ENCODE results near the gene THAP3. TPM values are rescaled to one million over a fixed set of nuclear protein-coding genes. Genes with fewer than 3 reads are reported as not detected.

THAP3 gene
- total and polyA plus RNA-seq, 2 of the 8 experiments (the other 6 are each of a cell fraction or from before 2014, with no cell fraction given) = 8.2 to 15.3 TPM

GRCh38 chr1:6585081-6585722 is 39.5 kb upstream of the THAP3 start:
- no peak overlapping the region for H4K5ac ChIP-seq (ENCODE audit: insufficient read length, low read depth, low read length)
- no peak overlapping the region for H4K8ac ChIP-seq (ENCODE audit: extremely low read depth, insufficient read depth, low read length)
- no peak overlapping the region for H3K9ac ChIP-seq (replicated peaks in 1 of 4; ENCODE audit: extremely low read depth in 1 of 4, low read depth in 3 of 4, low read length in 3 of 4)
- H2BK20ac ChIP-seq (ENCODE audit: low read length) = no peak overlapping the region
- no peaks in the 10 kb centered on the region; the same call in 1 of the 2 replicates for H3K23me2 ChIP-seq (ENCODE audit: low read depth, low read length)
- ChIA-PET CTCF (ENCODE audit: partially characterized antibody) (interaction anchor here (1.3 to 1.8 kb wide), 4 partner anchors 10 to 31 kb away, joined by 3 to 6 read pairs (median 4); partner anchors contain the start of genes NOL9 and TAS1R1), POLR2A (ENCODE audit: partially characterized antibody) (interaction anchor here (1.3 to 17.4 kb wide), 5 partner anchors 7 to 49 kb away, joined by 4 to 196 read pairs (median 4); partner anchors contain the start of genes KLHL21, NOL9, TAS1R1 and THAP3)
- H4K91ac ChIP-seq (replicated peaks; ENCODE audit: insufficient read length, low read length) = no peak overlapping the region
- peaks cover 0 to 13% of the 10 kb centered on the region in 2 experiments; a peak in 1 of 4 replicates for H3K79me2 ChIP-seq (ENCODE audit: control insufficient read depth in 1 of 2, insufficient read depth in 2 of 2, low read length in 2 of 2)
- H3K4me2 ChIP-seq (ENCODE audit: insufficient read depth in 1 of 2, low read depth in 2 of 2, low read length in 2 of 2) = no peak overlapping the region
- peaks cover 8% of the 10 kb centered on the region for H3K79me1 ChIP-seq (ENCODE audit: low read depth, low read length)
- no peak for FAIRE-seq
- no peak overlapping the region for H2AFZ ChIP-seq (ENCODE audit: low read length)
- no peak overlapping the region for H2BK120ac ChIP-seq (replicated peaks; ENCODE audit: low read depth, low read length)
- DNase-seq (ENCODE audit: low read depth in 1 of 2, low spot score in 2 of 2) = no peak
- H2AK5ac ChIP-seq (ENCODE audit: low read depth, low read length) = no peak overlapping the region
- H3K18ac ChIP-seq (ENCODE audit: extremely low read depth, low read length) = no peak overlapping the region
- H3K14ac ChIP-seq (ENCODE audit: insufficient read length) = no peak overlapping the region
- no peak overlapping the region for H3K4ac ChIP-seq (replicated peaks; ENCODE audit: insufficient read length, low read depth, low read length)
- H2BK5ac ChIP-seq (ENCODE audit: low read depth, low read length) = no peak overlapping the region
- peaks cover 0 to 25% (median 4%) of the 10 kb centered on the region in 4 experiments; a peak in 6 of 8 replicates for H3K36me3 ChIP-seq (ENCODE audit: control insufficient read depth in 2 of 4, insufficient read depth in 4 of 4, low read length in 3 of 4)
- no peak overlapping the region for H3K27ac ChIP-seq (ENCODE audit: low read depth, low read length)
- H4K20me1 ChIP-seq (replicated peaks in 1 of 2; ENCODE audit: control insufficient read depth in 1 of 2, insufficient read depth in 2 of 2, low read length in 2 of 2) = peaks cover 2 to 27% of the 10 kb centered on the region in 2 experiments
- WGBS, 2 experiments (ENCODE audit: extremely low coverage in 1 of 2, insufficient coverage in 1 of 2, insufficient read length in 1 of 2, insufficient replicate concordance in 2 of 2, low coverage in 1 of 2, low lambda C conversion rate in 2 of 2, missing lambda C conversion rate in 1 of 2) = 91% methylated on average over 12 of the region's 12 CpGs; no CpG with 5 or more reads in 1 of the 2 experiments
- no peak overlapping the region for H3K56ac ChIP-seq (replicated peaks; ENCODE audit: insufficient read length, low read depth, low read length)
- H3K4me1 ChIP-seq (replicated peaks in 1 of 4; ENCODE audit: control insufficient read depth in 3 of 4, insufficient read depth in 4 of 4, low read length in 3 of 4) = peaks cover 0 to 7% (median 6%) of the 10 kb centered on the region in 4 experiments; a peak in 6 of 7 replicates
- no peak overlapping the region for H3K4me3 ChIP-seq (ENCODE audit: extremely low read depth in 1 of 4, insufficient read depth in 2 of 4, low read depth in 3 of 4, low read length in 4 of 4)
- H3K27me3 ChIP-seq (replicated peaks in 1 of 4; ENCODE audit: control insufficient read depth in 3 of 4, extremely low read depth in 1 of 4, insufficient read depth in 3 of 4, low read length in 3 of 4) = no peaks in the 10 kb centered on the region
- H3K9me3 ChIP-seq (ENCODE audit: insufficient read depth in 2 of 2, low read depth in 1 of 2, low read length in 1 of 2) = no peaks in the 10 kb centered on the region
- H2BK12ac ChIP-seq (ENCODE audit: low read depth, low read length) = no peak overlapping the region
- H2BK15ac ChIP-seq (ENCODE audit: low read length) = no peak overlapping the region
- no peak overlapping the region for H3K23ac ChIP-seq (ENCODE audit: insufficient read length)
- TF ChIP-seq GABPA (IDR thresholded peaks at IDR 0.05; ENCODE audit: borderline replicate concordance, insufficient read depth, low read length) (no peak), JUN (IDR thresholded peaks at IDR 0.05; ENCODE audit: low read depth, low read length) (no peak), GTF2F1 (IDR thresholded peaks at IDR 0.05; ENCODE audit: borderline replicate concordance, low read depth, low read length) (no peak), JUND (IDR thresholded peaks at IDR 0.05; ENCODE audit: low read length) (no peak), HDAC2 (IDR thresholded peaks at IDR 0.05; ENCODE audit: borderline replicate concordance in 1 of 2, low read depth in 2 of 2, low read length in 2 of 2) (no peak), KDM5A (IDR thresholded peaks at IDR 0.05; ENCODE audit: low read length) (no peak), CHD1 (IDR thresholded peaks at IDR 0.05; ENCODE audit: low read depth, low read length) (no peak), ASH2L (IDR thresholded peaks at IDR 0.05; ENCODE audit: low read length) (no peak)

Measured in H1 (cell line).